Vagina (tissue), 2 donors: ENCODE data around the gene IL25.

Source experiments
- POLR2AphosphoS5 ChIP-seq, 2 donors: sonication (generic); formaldehyde crosslinking; IDR thresholded peaks; one replicate each; pipeline ENCODE4 v1.9.0; 2017; ENCODE audit warnings: antibody characterized with exemption in 2 of 2, mild to moderate bottlenecking in 2 of 2, low read depth in 1 of 2; ENCODE audit not compliant: insufficient read depth in 1 of 2
- TF ChIP-seq, protein P1 (sequence below), 3 experiments: fragments of 450-650 bp in 2 of 3; fragments of 200-600 bp in 1 of 3; sonication (generic) in 1 of 3; IDR thresholded peaks; one replicate each; pipeline ENCODE4 v1.5.1; 2017 to 2019; ENCODE audit warnings: antibody characterized with exemption in 3 of 3, mild to moderate bottlenecking in 2 of 3, moderate library complexity in 2 of 3

DNA sequence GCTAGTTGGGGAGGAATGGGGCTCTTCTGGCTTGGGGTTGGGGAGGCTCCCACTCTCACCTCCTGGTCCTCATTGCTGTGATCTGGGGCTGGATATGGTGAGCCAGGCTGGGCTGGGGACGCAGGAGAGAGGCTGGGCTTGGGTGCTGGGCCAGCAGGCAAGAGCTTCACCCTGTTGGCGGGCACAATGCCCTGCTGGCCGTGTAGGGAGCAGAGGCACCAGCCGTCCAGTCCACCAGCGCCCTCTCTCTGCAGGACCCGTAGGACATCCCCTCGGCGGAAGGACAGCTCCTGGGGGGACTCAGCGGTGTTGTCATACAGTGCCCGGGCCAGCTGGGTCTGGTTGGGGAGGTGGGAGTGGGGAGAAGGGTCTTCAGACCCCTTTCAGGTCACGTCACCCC is 12.1 kb upstream of the IL25 start:
- TF ChIP-seq, protein P1, sequence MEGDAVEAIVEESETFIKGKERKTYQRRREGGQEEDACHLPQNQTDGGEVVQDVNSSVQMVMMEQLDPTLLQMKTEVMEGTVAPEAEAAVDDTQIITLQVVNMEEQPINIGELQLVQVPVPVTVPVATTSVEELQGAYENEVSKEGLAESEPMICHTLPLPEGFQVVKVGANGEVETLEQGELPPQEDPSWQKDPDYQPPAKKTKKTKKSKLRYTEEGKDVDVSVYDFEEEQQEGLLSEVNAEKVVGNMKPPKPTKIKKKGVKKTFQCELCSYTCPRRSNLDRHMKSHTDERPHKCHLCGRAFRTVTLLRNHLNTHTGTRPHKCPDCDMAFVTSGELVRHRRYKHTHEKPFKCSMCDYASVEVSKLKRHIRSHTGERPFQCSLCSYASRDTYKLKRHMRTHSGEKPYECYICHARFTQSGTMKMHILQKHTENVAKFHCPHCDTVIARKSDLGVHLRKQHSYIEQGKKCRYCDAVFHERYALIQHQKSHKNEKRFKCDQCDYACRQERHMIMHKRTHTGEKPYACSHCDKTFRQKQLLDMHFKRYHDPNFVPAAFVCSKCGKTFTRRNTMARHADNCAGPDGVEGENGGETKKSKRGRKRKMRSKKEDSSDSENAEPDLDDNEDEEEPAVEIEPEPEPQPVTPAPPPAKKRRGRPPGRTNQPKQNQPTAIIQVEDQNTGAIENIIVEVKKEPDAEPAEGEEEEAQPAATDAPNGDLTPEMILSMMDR (IDR thresholded peaks at IDR 0.05), result no peak
- TF ChIP-seq POLR2AphosphoS5 (IDR thresholded peaks at IDR 0.05; ENCODE audit: insufficient read depth in 1 of 2, low read depth in 1 of 2), result no peak
